Naive B cell (primary cell): ENCODE results near the gene KCNJ4. TPM values are rescaled to one million over a fixed set of nuclear protein-coding genes. Genes with fewer than 3 reads are reported as not detected.
"Not testable (repeated sequence)": the region's sequence is repeated elsewhere in the genome, so short reads cannot be mapped to it uniquely, and the experiment has no call there.

Experiments used
- ATAC-seq, 2 donors: fragments of 150-1000 bp; cut with Tn5 transposase; 2 replicates each; pipeline ENCODE4 v1.10.0; 2021; ENCODE audit warnings: low read depth in 2 of 2, mild to moderate bottlenecking in 2 of 2, moderate library complexity in 2 of 2
- DNase-seq: peaks from one replicate; pipeline ENCODE4 v3.0.0; 2022
- H3K27ac Mint-ChIP-seq, 6 donors: one replicate each; pipeline ENCODE4 v1.8.0; 2020 to 2022; ENCODE audit warnings: mild to moderate bottlenecking in 6 of 6, mixed read lengths in 6 of 6, moderate library complexity in 5 of 6, inconsistent platforms in 2 of 6
- H3K27me3 Mint-ChIP-seq, 3 donors: one replicate each; pipeline ENCODE4 v1.8.0; 2021 to 2022; ENCODE audit warnings: mixed read lengths in 3 of 3, mild to moderate bottlenecking in 1 of 3
- H3K36me3 Mint-ChIP-seq, 2 donors: one replicate each; pipeline ENCODE4 v1.8.0; 2020 to 2022; ENCODE audit warnings: mixed read lengths in 2 of 2, inconsistent platforms in 1 of 2, mild to moderate bottlenecking in 1 of 2
- H3K4me1 Mint-ChIP-seq, 3 donors: one replicate each; pipeline ENCODE4 v1.8.0; 2020 to 2022; ENCODE audit warnings: mixed read lengths in 3 of 3, inconsistent platforms in 1 of 3, mild to moderate bottlenecking in 1 of 3, moderate library complexity in 1 of 3
- H3K4me3 Mint-ChIP-seq, 8 donors: one replicate each; pipeline ENCODE4 v1.8.0; 2020 to 2022; ENCODE audit warnings: mild to moderate bottlenecking in 8 of 8, mixed read lengths in 8 of 8, moderate library complexity in 8 of 8, inconsistent platforms in 2 of 8
- H3K9me3 Mint-ChIP-seq, 7 donors: one replicate each; pipeline ENCODE4 v1.8.0; 2020 to 2022; ENCODE audit warnings: mixed read lengths in 7 of 7, mild to moderate bottlenecking in 5 of 7, inconsistent platforms in 2 of 7, moderate library complexity in 1 of 7
- polyA plus RNA-seq, 6 donors: library from polyadenylated mRNA; unstranded; fragments of 300-500 nt; fragmentation: Illumina TruSeq; gene quantifications; one replicate each; pipeline ENCODE4 v1.2.3, GENCODE V29; 2021; ENCODE audit warnings: low read depth in 6 of 6

The KCNJ4 gene
- polyA plus RNA-seq, 6 donors from 2014 or later, result not detected

GRCh38 chr22:38417252-38418060, 37.5 kb downstream of the KCNJ4 start:
- H3K9me3 Mint-ChIP-seq, result no peaks in the 10 kb centered on the region
- H3K27me3 Mint-ChIP-seq, result peaks cover 0 to 10% (median 3%) of the 10 kb centered on the region in 3 donors
- ATAC-seq (no peak), DNase-seq (no peak)
- H3K4me3 Mint-ChIP-seq, result no peak overlapping the region
- no peaks in the 10 kb centered on the region for H3K36me3 Mint-ChIP-seq
- H3K4me1 Mint-ChIP-seq, result peaks cover 1 to 6% (median 3%) of the 10 kb centered on the region in 3 donors
- no peak overlapping the region for H3K27ac Mint-ChIP-seq

GRCh38 chr22:38416621-38417251, 38.3 kb downstream of the KCNJ4 start:
- Mint-ChIP-seq H3K27ac (no peak overlapping the region), H3K4me1 (peaks cover 4 to 8% (median 5%) of the 10 kb centered on the region in 3 donors), H3K9me3 (no peaks in the 10 kb centered on the region), H3K4me3 (no peak overlapping the region), H3K36me3 (no peaks in the 10 kb centered on the region), H3K27me3 (peaks cover 0 to 8% (median 7%) of the 10 kb centered on the region in 3 donors)
- ATAC-seq, result no peak
- DNase-seq, result no peak

GRCh38 chr22:38415561-38416321, 39.3 kb downstream of the KCNJ4 start:
- DNase-seq (no peak), ATAC-seq (peak in 1 of 2 donors; percentile 14)
- no peak overlapping the region for H3K4me3 Mint-ChIP-seq
- H3K36me3 Mint-ChIP-seq, result no peaks in the 10 kb centered on the region
- H3K27ac Mint-ChIP-seq, result no peak overlapping the region
- peaks cover 4 to 8% (median 7%) of the 10 kb centered on the region in 3 donors for H3K27me3 Mint-ChIP-seq
- H3K4me1 Mint-ChIP-seq, result peaks cover 4 to 8% (median 5%) of the 10 kb centered on the region in 3 donors
- H3K9me3 Mint-ChIP-seq, result no peaks in the 10 kb centered on the region

GRCh38 chr22:38415046-38415445, 40.0 kb downstream of the KCNJ4 start:
- H3K27me3 Mint-ChIP-seq, result peaks cover 4 to 8% (median 7%) of the 10 kb centered on the region in 3 donors
- H3K27ac Mint-ChIP-seq, result no peak overlapping the region

GRCh38 chr22:38414009-38414395, 41.0 kb downstream of the KCNJ4 start:
- H3K27ac Mint-ChIP-seq, result no peak overlapping the region
- ATAC-seq, result no peak
- DNase-seq, result no peak
- no peaks in the 10 kb centered on the region for H3K9me3 Mint-ChIP-seq
- peaks cover 4 to 7% (median 5%) of the 10 kb centered on the region in 3 donors for H3K4me1 Mint-ChIP-seq
- peaks cover 4 to 7% (median 5%) of the 10 kb centered on the region in 3 donors for H3K27me3 Mint-ChIP-seq
- no peak overlapping the region for H3K4me3 Mint-ChIP-seq
- H3K36me3 Mint-ChIP-seq, result no peaks in the 10 kb centered on the region

More at GRCh38 chr22:38415046-38415445, 40.0 kb downstream of the KCNJ4 start:
- peaks cover 4 to 8% (median 5%) of the 10 kb centered on the region in 3 donors for H3K4me1 Mint-ChIP-seq
- ATAC-seq (no peak), DNase-seq (no peak)
- H3K9me3 Mint-ChIP-seq, result no peaks in the 10 kb centered on the region
- H3K4me3 Mint-ChIP-seq, result no peak overlapping the region
- H3K36me3 Mint-ChIP-seq, result no peaks in the 10 kb centered on the region

DNA sequence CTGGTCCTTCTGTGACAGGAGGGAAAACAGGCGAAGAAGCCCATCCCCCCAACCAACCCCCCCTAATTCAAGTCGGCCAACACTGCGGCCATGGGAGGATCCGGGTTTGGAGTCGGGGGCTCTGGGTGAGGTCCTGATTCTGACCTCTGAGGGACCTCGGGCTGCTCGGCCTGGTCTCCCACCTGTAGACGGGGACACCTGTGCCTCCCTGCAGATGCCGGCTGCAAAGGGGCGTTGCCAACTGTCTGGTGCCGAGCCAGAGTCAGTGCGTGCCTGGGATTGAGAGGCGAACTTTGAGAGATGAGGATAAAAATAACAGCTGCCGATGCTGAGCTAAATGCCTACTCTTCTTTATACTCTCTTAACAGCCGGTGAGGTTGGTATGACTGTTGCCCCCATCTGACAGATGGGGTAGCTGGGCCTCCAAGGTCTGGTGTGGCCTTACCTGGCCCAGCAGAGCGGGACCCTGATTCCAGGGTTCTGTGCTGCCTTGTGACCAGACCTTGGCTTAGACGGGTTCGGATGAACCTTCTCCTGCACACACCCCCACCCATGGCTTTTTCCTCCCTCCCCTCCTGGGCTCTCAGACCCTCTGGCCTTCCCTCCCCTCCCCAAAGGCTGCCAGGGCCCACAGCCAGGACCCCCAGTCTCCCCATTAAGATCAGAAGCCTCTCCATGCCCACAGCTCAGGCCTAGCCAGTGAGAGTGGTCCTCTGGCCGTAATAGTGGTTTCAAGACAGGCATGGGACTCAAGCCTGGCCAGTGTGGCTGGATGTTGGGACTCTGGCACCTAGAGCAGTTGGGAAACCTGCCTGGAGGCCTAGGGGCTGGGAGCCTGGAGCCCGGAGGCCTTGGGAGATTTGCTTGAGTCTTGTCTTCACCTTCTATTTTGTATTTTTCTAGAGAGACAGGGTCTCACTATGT, 41.7 kb downstream of the KCNJ4 start:
- no peak overlapping the region for H3K4me3 Mint-ChIP-seq
- H3K27me3 Mint-ChIP-seq, result peaks cover 0 to 7% (median 4%) of the 10 kb centered on the region in 3 donors
- no peak overlapping the region for H3K27ac Mint-ChIP-seq
- H3K4me1 Mint-ChIP-seq, result peaks cover 2 to 4% (median 4%) of the 10 kb centered on the region in 3 donors
- no peaks in the 10 kb centered on the region for H3K9me3 Mint-ChIP-seq
- no peak for ATAC-seq
- no peak for DNase-seq
- no peaks in the 10 kb centered on the region for H3K36me3 Mint-ChIP-seq

- Mint-ChIP-seq H3K27ac (peak overlapping the region in 1 of 6 donors; percentile 93), H3K4me1 (peaks cover 2 to 4% (median 4%) of the 10 kb centered on the region in 3 donors), H3K4me3 (peak overlapping the region in 1 of 8 donors; percentile 27), H3K36me3 (no peaks in the 10 kb centered on the region), H3K9me3 (no peaks in the 10 kb centered on the region), H3K27me3 (peaks cover 0 to 7% (median 7%) of the 10 kb centered on the region in 3 donors)
- DNase-seq (peak; percentile 27), ATAC-seq (peak; percentile 58 to 73)
Measured at GRCh38 chr22:38412435-38413084, 42.4 kb downstream of the KCNJ4 start.

DNA sequence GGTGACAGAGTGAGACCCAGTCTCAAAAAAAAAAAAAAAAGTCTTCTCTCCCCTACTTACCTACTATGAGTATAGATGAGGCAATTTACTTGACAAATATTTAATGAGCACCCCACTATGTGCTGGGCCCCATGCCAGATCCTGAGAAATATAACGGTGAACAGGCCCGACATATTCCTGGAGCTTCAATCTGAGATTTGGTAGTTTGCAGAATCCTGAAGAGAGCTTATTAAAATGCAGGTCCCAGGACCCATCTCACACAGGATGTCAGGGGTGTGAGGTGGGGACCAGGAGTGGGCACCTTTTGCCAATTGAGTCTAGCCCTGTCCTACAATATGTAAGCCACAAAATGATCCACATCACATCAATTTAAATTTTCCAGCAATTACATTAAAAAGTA, 44.0 kb downstream of the KCNJ4 start:
- peaks cover 2 to 4% (median 4%) of the 10 kb centered on the region in 3 donors for H3K4me1 Mint-ChIP-seq
- peaks cover 0 to 12% (median 7%) of the 10 kb centered on the region in 3 donors for H3K27me3 Mint-ChIP-seq
- no peak for DNase-seq
- H3K36me3 Mint-ChIP-seq, result no peaks in the 10 kb centered on the region
- no peak overlapping the region for H3K4me3 Mint-ChIP-seq
- no peaks in the 10 kb centered on the region for H3K9me3 Mint-ChIP-seq
- no peak for ATAC-seq
- no peak overlapping the region for H3K27ac Mint-ChIP-seq

DNA sequence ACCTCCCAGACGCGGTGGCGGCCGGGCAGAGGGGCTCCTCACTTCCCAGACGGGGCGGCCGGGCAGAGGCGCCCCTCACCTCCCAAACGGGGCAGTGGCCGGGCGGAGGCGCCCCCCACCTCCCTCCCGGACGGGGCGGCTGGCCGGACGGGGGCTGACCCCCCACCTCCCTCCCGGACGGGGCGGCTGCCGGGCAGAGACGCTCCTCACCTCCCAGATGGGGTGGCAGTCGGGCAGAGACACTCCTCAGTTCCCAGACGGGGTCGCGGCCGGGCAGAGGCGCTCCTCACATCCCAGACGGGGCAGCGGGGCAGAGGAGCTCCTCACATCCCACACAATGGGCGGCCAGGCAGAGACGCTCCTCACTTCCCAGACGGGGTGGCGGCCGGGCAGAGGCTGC, 45.1 kb downstream of the KCNJ4 start:
- not testable (repeated sequence) for H3K4me3 Mint-ChIP-seq, H3K36me3 Mint-ChIP-seq, DNase-seq, ATAC-seq, H3K9me3 Mint-ChIP-seq, H3K4me1 Mint-ChIP-seq, H3K27ac Mint-ChIP-seq
- H3K27me3 Mint-ChIP-seq, result peaks cover 0 to 12% (median 7%) of the 10 kb centered on the region in 3 donors

- H3K36me3 Mint-ChIP-seq, result no peaks in the 10 kb centered on the region
- H3K27me3 Mint-ChIP-seq, result peaks cover 0 to 7% (median 6%) of the 10 kb centered on the region in 3 donors
- no peaks in the 10 kb centered on the region for H3K9me3 Mint-ChIP-seq
- DNase-seq, result no peak
- no peak overlapping the region for H3K4me3 Mint-ChIP-seq
- no peak overlapping the region for H3K27ac Mint-ChIP-seq
- ATAC-seq, result no peak
- peaks cover 0 to 5% (median 0%) of the 10 kb centered on the region in 3 donors for H3K4me1 Mint-ChIP-seq
Measured at GRCh38 chr22:38406617-38407016, 48.4 kb downstream of the KCNJ4 start.

DNA sequence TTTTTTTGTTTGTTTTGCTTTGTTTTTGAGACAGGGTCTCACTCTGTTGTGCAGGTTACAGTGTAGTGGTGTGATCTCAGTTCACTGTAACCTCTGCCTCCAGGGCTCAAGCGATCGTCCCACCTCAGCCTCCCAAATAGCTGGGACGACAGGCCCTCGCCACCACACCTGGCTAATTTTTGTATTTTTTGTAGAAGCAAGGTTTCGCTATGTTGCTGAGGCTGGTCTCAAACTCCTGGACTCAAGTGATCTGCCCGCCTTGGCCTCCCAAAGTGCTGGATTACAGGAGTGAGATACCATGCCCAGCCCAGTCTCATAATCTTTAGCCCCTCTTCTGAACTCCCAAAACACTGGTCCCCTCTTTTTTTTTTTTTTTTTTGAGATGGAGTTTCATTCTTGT, 50.6 kb downstream of the KCNJ4 start:
- no peak for DNase-seq
- Mint-ChIP-seq H3K36me3 (no peaks in the 10 kb centered on the region), H3K27me3 (peaks cover 0 to 6% (median 3%) of the 10 kb centered on the region in 3 donors), H3K4me1 (peaks cover 0 to 7% (median 0%) of the 10 kb centered on the region in 3 donors), H3K27ac (no peak overlapping the region), H3K4me3 (peak overlapping the region in 1 of 8 donors; percentile 62), H3K9me3 (no peaks in the 10 kb centered on the region)
- ATAC-seq, result no peak

DNA sequence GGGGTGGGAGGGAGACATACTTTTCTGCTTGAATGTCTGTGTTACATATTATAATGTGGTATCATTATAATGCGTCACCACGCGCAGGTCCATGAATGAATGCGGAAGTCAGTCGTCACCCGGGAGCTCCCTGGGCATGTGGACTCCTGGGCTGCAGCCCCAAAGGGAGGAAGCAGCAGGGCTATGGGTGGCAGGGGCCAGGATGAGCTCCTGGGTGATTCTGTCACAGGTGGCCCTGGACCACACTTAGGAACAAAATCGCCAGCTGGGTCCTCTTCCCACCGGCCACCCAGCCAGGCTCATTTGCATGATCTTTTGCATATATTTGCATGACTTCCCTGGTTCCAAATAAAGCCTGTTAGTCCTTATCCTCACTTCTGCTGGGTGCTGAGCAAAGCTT, 51.2 kb downstream of the KCNJ4 start:
- no peaks in the 10 kb centered on the region for H3K9me3 Mint-ChIP-seq
- H3K4me1 Mint-ChIP-seq, result peaks cover 0 to 7% (median 0%) of the 10 kb centered on the region in 3 donors
- H3K27me3 Mint-ChIP-seq, result peaks cover 0 to 6% (median 3%) of the 10 kb centered on the region in 3 donors
- H3K27ac Mint-ChIP-seq, result no peak overlapping the region
- no peak overlapping the region for H3K4me3 Mint-ChIP-seq
- no peaks in the 10 kb centered on the region for H3K36me3 Mint-ChIP-seq
- no peak for DNase-seq
- ATAC-seq, result no peak
